GM23338 (cell line): Measurements from ENCODE around the gene NR2C2. TPM values are rescaled to one million over a fixed set of nuclear protein-coding genes. Genes with fewer than 3 reads are reported as not detected.

Experiments
- ATAC-seq: fragments of 200-7000 bp; cut with Tn5 transposase; 3 replicates; pipeline ENCODE4 v1.9.1; 2020
- DNase-seq: peaks from one replicate; pipeline ENCODE4 v3.0.0-alpha.2; 2015; ENCODE audit warnings: low spot score
- H2AFZ ChIP-seq: fragments of 200-600 bp; sonication (generic); 2 replicates; pipeline ENCODE4 v1.8.0; 2016; ENCODE audit warnings: antibody characterized with exemption, mild to moderate bottlenecking, moderate library complexity
- H3F3A ChIP-seq: fragments of 200-600 bp; sonication (generic); replicated peaks from 2 replicates; pipeline ENCODE4 v1.8.0; 2017; ENCODE audit warnings: antibody characterized with exemption, mixed run types, low read depth
- H3K27ac ChIP-seq: fragments of 200-600 bp; sonication (generic); 2 replicates; pipeline ENCODE4 v1.6.1; 2016; ENCODE audit warnings: low read depth
- H3K27me3 ChIP-seq: fragments of 200-600 bp; sonication (generic); 2 replicates; pipeline ENCODE4 v1.8.0; 2016; ENCODE audit warnings: mild to moderate bottlenecking, mixed run types, moderate library complexity; ENCODE audit not compliant: insufficient read depth
- H3K36me3 ChIP-seq: fragments of 200-600 bp; sonication (generic); 2 replicates; pipeline ENCODE4 v1.8.0; 2016; ENCODE audit warnings: mild to moderate bottlenecking; ENCODE audit not compliant: insufficient read depth
- H3K4me1 ChIP-seq: fragments of 200-600 bp; sonication (generic); 2 replicates; pipeline ENCODE4 v1.8.0; 2016; ENCODE audit warnings: mild to moderate bottlenecking, moderate library complexity; ENCODE audit not compliant: insufficient read depth
- H3K4me2 ChIP-seq: fragments of 200-600 bp; sonication (generic); 2 replicates; pipeline ENCODE4 v1.7.1; 2017; ENCODE audit warnings: mixed run types
- H3K4me3 ChIP-seq: fragments of 200-600 bp; sonication (generic); 2 replicates; pipeline ENCODE4 v1.6.1; 2016; ENCODE audit warnings: mixed run types
- H3K79me2 ChIP-seq: fragments of 200-600 bp; sonication (generic); replicated peaks from 2 replicates; pipeline ENCODE4 v1.8.0; 2017; ENCODE audit warnings: mild to moderate bottlenecking; ENCODE audit not compliant: insufficient read depth
- H3K9me2 ChIP-seq: fragments of 200-600 bp; sonication (generic); 2 replicates; pipeline ENCODE4 v1.8.0; 2017; ENCODE audit not compliant: insufficient read depth
- H4K20me1 ChIP-seq: fragments of 200-600 bp; sonication (generic); replicated peaks from 2 replicates; pipeline ENCODE4 v1.8.0; 2017; ENCODE audit warnings: mild to moderate bottlenecking; ENCODE audit not compliant: insufficient read depth
- H3K27ac Mint-ChIP-seq: 2 replicates; pipeline ENCODE4 v1.8.0; 2020; ENCODE audit warnings: inconsistent platforms, mild to moderate bottlenecking, moderate library complexity, mixed read lengths
- H3K27me3 Mint-ChIP-seq: 3 replicates; pipeline ENCODE4 v1.8.0; 2022; ENCODE audit warnings: low read depth, mild to moderate bottlenecking, moderate library complexity, mixed read lengths, inconsistent platforms; ENCODE audit not compliant: insufficient read depth, poor library complexity
- H3K36me3 Mint-ChIP-seq: 3 replicates; pipeline ENCODE4 v1.8.0; 2021; ENCODE audit warnings: low read depth, mild to moderate bottlenecking, inconsistent platforms, moderate library complexity, mixed read lengths
- H3K4me1 Mint-ChIP-seq: 3 replicates; pipeline ENCODE4 v1.8.0; 2020; ENCODE audit warnings: mild to moderate bottlenecking, inconsistent platforms, mixed read lengths
- H3K4me3 Mint-ChIP-seq: 3 replicates; pipeline ENCODE4 v1.8.0; 2021; ENCODE audit warnings: moderate library complexity, mild to moderate bottlenecking, inconsistent platforms, mixed read lengths
- H3K9me3 Mint-ChIP-seq: 3 replicates; pipeline ENCODE4 v1.8.0; 2020; ENCODE audit warnings: moderate library complexity, mild to moderate bottlenecking, inconsistent platforms, mixed read lengths
- CREB1 ChIP-seq: fragments of 250-450 bp; sonication (Bioruptor Pico); IDR thresholded peaks from 2 replicates; pipeline ENCODE4 v1.5.0; 2020; ENCODE audit warnings: low read depth, mild to moderate bottlenecking, moderate library complexity
- EZH2 ChIP-seq: fragments of 200-600 bp; sonication (generic); IDR thresholded peaks from one replicate; pipeline ENCODE4 v1.8.0; 2017; ENCODE audit warnings: antibody characterized with exemption, mild to moderate bottlenecking, low read depth; ENCODE audit not compliant: unreplicated experiment
- EZH2phosphoT487 ChIP-seq: fragments of 200-600 bp; sonication (generic); IDR thresholded peaks from one replicate; pipeline ENCODE4 v1.8.1; 2018; ENCODE audit warnings: antibody characterized with exemption; ENCODE audit not compliant: unreplicated experiment
- JUNB ChIP-seq: IDR thresholded peaks from one replicate; pipeline ENCODE4 v1.6.1; 2016; ENCODE audit warnings: antibody characterized with exemption; ENCODE audit not compliant: unreplicated experiment
- NANOG ChIP-seq: IDR thresholded peaks from 2 replicates; pipeline ENCODE4 v1.6.1; 2016; ENCODE audit warnings: antibody characterized with exemption, borderline replicate concordance
- POLR2AphosphoS5 ChIP-seq: IDR thresholded peaks from 2 replicates; pipeline ENCODE4 v1.6.1; 2016; ENCODE audit warnings: antibody characterized with exemption, low read depth
- STAT1 ChIP-seq: IDR thresholded peaks from one replicate; pipeline ENCODE4 v1.6.1; 2016; ENCODE audit warnings: antibody characterized with exemption; ENCODE audit not compliant: unreplicated experiment
- ZNF114 ChIP-seq: fragments of 250-450 bp; sonication (Bioruptor Pico); IDR thresholded peaks from 2 replicates; pipeline ENCODE4 v1.5.0; 2020; ENCODE audit warnings: mild to moderate bottlenecking, moderate library complexity
- ZNF331 ChIP-seq: fragments of 250-450 bp; sonication (Bioruptor Pico); IDR thresholded peaks from 2 replicates; pipeline ENCODE4 v1.5.0; 2020; ENCODE audit warnings: low read depth, mild to moderate bottlenecking, moderate library complexity
- polyA plus RNA-seq: library from polyadenylated mRNA; unstranded; fragments of >200 nt; fragmentation: Nextera tagmentation; extraction: Ambion mirVana; gene quantifications from 2 replicates; pipeline ENCODE4 v1.2.1, GENCODE V29; 2016
- total RNA-seq: library from RNA; depleted of rRNA; stranded (reverse); fragments of >200 nt; shearing (Covaris generic); gene quantifications from 2 replicates; pipeline ENCODE4 v1.2.3, GENCODE V29; 2014
- TF ChIP-seq, protein P1 (sequence below): IDR thresholded peaks from 2 replicates; pipeline ENCODE4 v1.6.1; 2016; ENCODE audit warnings: antibody characterized with exemption
- TF ChIP-seq, protein P2 (sequence below): IDR thresholded peaks from one replicate; pipeline ENCODE4 v1.6.1; 2018; ENCODE audit warnings: antibody characterized with exemption; ENCODE audit not compliant: unreplicated experiment
- TF ChIP-seq, protein P3 (sequence below): fragments of 250-450 bp; sonication (Bioruptor Pico); IDR thresholded peaks from 2 replicates; pipeline ENCODE4 v1.5.0; 2020; ENCODE audit warnings: mild to moderate bottlenecking, moderate library complexity

The NR2C2 gene
- total and polyA plus RNA-seq, 2 experiments from 2014 or later = 12.0 to 57.2 TPM

DNA sequence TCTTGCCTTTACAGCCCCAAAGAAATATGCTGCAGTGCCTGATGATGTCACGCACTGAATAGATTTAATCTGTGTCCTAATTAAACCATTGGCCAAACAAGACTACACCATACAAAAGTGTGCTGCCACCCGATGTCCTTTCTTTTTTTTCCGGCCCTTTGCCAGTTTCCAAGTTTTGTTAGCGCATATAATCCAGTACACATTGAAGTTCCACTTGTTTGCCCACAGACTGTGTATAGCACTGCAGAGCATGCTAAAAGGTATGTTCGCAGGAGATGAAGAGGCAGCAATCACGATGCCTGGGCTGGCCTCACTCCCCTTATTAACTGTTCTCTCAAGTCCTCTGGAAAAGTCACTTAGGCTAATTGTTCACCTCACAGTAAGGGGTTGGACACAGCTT, 90.9 kb downstream of the NR2C2 start:
- ATAC-seq = no peak
- H3K4me3 ChIP-seq = no peak overlapping the region
- H3K4me1 Mint-ChIP-seq = no peaks in the 10 kb centered on the region
- no peaks in the 10 kb centered on the region for H3K9me2 ChIP-seq
- H3K36me3 Mint-ChIP-seq = peaks cover 82% of the 10 kb centered on the region
- no peak for DNase-seq
- H4K20me1 ChIP-seq = peaks cover 7% of the 10 kb centered on the region; the same call in 1 of the 2 replicates
- peaks cover 17% of the 10 kb centered on the region for H3K36me3 ChIP-seq
- no peaks in the 10 kb centered on the region for H3K4me1 ChIP-seq
- peaks cover 5% of the 10 kb centered on the region for H3K27me3 Mint-ChIP-seq
- no peak overlapping the region for H3K4me2 ChIP-seq
- no peak for TF ChIP-seq JUNB
- TF ChIP-seq EZH2phosphoT487 = no peak
- TF ChIP-seq, protein P1, sequence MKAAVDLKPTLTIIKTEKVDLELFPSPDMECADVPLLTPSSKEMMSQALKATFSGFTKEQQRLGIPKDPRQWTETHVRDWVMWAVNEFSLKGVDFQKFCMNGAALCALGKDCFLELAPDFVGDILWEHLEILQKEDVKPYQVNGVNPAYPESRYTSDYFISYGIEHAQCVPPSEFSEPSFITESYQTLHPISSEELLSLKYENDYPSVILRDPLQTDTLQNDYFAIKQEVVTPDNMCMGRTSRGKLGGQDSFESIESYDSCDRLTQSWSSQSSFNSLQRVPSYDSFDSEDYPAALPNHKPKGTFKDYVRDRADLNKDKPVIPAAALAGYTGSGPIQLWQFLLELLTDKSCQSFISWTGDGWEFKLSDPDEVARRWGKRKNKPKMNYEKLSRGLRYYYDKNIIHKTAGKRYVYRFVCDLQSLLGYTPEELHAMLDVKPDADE = no peak
- H3K9me3 Mint-ChIP-seq = no peaks in the 10 kb centered on the region
- H3K79me2 ChIP-seq = no peaks in the 10 kb centered on the region
- no peak overlapping the region for H3K27ac Mint-ChIP-seq
- no peak overlapping the region for H3K27ac ChIP-seq
- H3K27me3 ChIP-seq = no peaks in the 10 kb centered on the region
- H3K4me3 Mint-ChIP-seq = no peak overlapping the region
- no peak overlapping the region for H2AFZ ChIP-seq
- 0 out of 2 replicates have a peak, but pooled peaks cover 2% of the 10 kb centered on the region for H3F3A ChIP-seq

DNA sequence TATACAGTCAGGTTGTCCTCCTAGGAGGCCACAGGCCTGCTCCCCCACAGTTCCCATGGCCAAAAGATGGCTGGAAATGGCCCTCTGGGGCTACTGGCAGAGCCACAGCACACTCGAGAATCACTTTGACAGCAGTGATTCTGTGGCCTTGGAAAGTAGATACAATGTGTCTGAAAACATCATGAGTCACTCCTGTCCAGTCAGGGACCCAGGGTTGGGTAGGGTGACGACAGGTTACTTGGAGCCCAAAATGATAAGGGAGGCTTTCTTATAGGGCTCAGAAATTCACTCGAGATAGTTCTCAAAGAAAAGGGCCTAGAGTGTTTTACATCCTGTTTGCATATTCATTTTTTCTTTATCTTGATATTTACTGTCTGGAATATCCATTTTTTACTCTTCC, 93.5 kb downstream of the NR2C2 start:
- peaks cover 88% of the 10 kb centered on the region for H3K36me3 Mint-ChIP-seq
- DNase-seq (no peak), ATAC-seq (no peak)
- Histone ChIP-seq H3F3A (0 out of 2 replicates have a peak, but pooled peaks cover 17% of the 10 kb centered on the region), H3K9me2 (no peaks in the 10 kb centered on the region), H3K4me1 (no peaks in the 10 kb centered on the region), H3K79me2 (0 out of 2 replicates have a peak, but pooled peaks cover 3% of the 10 kb centered on the region), H3K4me3 (no peak overlapping the region), H4K20me1 (peaks cover 15% of the 10 kb centered on the region; the same call in 1 of the 2 replicates), H3K27me3 (no peaks in the 10 kb centered on the region), H2AFZ (no peak overlapping the region), H3K36me3 (peaks cover 30% of the 10 kb centered on the region), H3K4me2 (no peak overlapping the region), H3K27ac (no peak overlapping the region)
- H3K27me3 Mint-ChIP-seq = peaks cover 3% of the 10 kb centered on the region
- no peaks in the 10 kb centered on the region for H3K9me3 Mint-ChIP-seq
- no peak overlapping the region for H3K4me3 Mint-ChIP-seq
- TF ChIP-seq, protein P2, sequence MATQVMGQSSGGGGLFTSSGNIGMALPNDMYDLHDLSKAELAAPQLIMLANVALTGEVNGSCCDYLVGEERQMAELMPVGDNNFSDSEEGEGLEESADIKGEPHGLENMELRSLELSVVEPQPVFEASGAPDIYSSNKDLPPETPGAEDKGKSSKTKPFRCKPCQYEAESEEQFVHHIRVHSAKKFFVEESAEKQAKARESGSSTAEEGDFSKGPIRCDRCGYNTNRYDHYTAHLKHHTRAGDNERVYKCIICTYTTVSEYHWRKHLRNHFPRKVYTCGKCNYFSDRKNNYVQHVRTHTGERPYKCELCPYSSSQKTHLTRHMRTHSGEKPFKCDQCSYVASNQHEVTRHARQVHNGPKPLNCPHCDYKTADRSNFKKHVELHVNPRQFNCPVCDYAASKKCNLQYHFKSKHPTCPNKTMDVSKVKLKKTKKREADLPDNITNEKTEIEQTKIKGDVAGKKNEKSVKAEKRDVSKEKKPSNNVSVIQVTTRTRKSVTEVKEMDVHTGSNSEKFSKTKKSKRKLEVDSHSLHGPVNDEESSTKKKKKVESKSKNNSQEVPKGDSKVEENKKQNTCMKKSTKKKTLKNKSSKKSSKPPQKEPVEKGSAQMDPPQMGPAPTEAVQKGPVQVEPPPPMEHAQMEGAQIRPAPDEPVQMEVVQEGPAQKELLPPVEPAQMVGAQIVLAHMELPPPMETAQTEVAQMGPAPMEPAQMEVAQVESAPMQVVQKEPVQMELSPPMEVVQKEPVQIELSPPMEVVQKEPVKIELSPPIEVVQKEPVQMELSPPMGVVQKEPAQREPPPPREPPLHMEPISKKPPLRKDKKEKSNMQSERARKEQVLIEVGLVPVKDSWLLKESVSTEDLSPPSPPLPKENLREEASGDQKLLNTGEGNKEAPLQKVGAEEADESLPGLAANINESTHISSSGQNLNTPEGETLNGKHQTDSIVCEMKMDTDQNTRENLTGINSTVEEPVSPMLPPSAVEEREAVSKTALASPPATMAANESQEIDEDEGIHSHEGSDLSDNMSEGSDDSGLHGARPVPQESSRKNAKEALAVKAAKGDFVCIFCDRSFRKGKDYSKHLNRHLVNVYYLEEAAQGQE = no peak
- TF ChIP-seq CREB1 (no peak), NANOG (no peak), ZNF114 (CRISPR knock-in tag) (no peak), EZH2 (no peak), POLR2AphosphoS5 (no peak), JUNB (no peak), EZH2phosphoT487 (no peak), STAT1 (no peak), ZNF331 (no peak)
- TF ChIP-seq, protein P3, sequence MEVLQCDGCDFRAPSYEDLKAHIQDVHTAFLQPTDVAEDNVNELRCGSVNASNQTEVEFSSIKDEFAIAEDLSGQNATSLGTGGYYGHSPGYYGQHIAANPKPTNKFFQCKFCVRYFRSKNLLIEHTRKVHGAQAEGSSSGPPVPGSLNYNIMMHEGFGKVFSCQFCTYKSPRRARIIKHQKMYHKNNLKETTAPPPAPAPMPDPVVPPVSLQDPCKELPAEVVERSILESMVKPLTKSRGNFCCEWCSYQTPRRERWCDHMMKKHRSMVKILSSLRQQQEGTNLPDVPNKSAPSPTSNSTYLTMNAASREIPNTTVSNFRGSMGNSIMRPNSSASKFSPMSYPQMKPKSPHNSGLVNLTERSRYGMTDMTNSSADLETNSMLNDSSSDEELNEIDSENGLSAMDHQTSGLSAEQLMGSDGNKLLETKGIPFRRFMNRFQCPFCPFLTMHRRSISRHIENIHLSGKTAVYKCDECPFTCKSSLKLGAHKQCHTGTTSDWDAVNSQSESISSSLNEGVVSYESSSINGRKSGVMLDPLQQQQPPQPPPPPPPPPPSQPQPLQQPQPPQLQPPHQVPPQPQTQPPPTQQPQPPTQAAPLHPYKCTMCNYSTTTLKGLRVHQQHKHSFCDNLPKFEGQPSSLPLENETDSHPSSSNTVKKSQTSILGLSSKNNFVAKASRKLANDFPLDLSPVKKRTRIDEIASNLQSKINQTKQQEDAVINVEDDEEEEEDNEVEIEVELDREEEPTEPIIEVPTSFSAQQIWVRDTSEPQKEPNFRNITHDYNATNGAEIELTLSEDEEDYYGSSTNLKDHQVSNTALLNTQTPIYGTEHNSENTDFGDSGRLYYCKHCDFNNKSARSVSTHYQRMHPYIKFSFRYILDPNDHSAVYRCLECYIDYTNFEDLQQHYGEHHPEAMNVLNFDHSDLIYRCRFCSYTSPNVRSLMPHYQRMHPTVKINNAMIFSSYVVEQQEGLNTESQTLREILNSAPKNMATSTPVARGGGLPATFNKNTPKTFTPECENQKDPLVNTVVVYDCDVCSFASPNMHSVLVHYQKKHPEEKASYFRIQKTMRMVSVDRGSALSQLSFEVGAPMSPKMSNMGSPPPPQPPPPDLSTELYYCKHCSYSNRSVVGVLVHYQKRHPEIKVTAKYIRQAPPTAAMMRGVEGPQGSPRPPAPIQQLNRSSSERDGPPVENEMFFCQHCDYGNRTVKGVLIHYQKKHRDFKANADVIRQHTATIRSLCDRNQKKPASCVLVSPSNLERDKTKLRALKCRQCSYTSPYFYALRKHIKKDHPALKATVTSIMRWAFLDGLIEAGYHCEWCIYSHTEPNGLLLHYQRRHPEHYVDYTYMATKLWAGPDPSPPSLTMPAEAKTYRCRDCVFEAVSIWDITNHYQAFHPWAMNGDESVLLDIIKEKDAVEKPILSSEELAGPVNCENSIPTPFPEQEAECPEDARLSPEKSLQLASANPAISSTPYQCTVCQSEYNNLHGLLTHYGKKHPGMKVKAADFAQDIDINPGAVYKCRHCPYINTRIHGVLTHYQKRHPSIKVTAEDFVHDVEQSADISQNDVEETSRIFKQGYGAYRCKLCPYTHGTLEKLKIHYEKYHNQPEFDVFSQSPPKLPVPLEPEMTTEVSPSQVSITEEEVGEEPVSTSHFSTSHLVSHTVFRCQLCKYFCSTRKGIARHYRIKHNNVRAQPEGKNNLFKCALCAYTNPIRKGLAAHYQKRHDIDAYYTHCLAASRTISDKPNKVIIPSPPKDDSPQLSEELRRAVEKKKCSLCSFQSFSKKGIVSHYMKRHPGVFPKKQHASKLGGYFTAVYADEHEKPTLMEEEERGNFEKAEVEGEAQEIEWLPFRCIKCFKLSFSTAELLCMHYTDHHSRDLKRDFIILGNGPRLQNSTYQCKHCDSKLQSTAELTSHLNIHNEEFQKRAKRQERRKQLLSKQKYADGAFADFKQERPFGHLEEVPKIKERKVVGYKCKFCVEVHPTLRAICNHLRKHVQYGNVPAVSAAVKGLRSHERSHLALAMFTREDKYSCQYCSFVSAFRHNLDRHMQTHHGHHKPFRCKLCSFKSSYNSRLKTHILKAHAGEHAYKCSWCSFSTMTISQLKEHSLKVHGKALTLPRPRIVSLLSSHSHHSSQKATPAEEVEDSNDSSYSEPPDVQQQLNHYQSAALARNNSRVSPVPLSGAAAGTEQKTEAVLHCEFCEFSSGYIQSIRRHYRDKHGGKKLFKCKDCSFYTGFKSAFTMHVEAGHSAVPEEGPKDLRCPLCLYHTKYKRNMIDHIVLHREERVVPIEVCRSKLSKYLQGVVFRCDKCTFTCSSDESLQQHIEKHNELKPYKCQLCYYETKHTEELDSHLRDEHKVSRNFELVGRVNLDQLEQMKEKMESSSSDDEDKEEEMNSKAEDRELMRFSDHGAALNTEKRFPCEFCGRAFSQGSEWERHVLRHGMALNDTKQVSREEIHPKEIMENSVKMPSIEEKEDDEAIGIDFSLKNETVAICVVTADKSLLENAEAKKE (CRISPR knock-in tag) = no peak
- H3K27ac Mint-ChIP-seq = no peak overlapping the region
- no peaks in the 10 kb centered on the region for H3K4me1 Mint-ChIP-seq
